H1 (cell line): ENCODE measurements around the gene HOXA6. TPM values are rescaled to one million over a fixed set of nuclear protein-coding genes. Genes with fewer than 3 reads are reported as not detected.

ENCODE experiments used
- CTCF ChIA-PET: fragments of 300-600 bp; sonication (Branson Sonifier 250); formaldehyde crosslinking; loops from one replicate; lab custom pipeline; 2021; ENCODE audit not compliant: partially characterized antibody; lab: Charles Lee
- POLR2A ChIA-PET: fragments of 300-600 bp; sonication (Branson Sonifier 250); formaldehyde crosslinking; loops from one replicate; lab custom pipeline; 2021; ENCODE audit warnings: inconsistent platforms; ENCODE audit not compliant: partially characterized antibody; lab: Charles Lee
- DNase-seq, 2 experiments: peaks; one replicate each; pipeline versions ENCODE4 v3.0.0 to v3.0.0-alpha.2; 2010 to 2022; ENCODE audit warnings: low spot score in 2 of 2, low read depth in 1 of 2, mixed read lengths in 1 of 2
- FAIRE-seq: peaks from 2 replicates; lab custom pipeline; 2011; peaks lifted over from hg19 to GRCh38; lab: Jason Lieb, UNC
- H2AFZ ChIP-seq: 2 replicates; pipeline ENCODE4 v1.8.1; 2012; ENCODE audit warnings: low read length, inconsistent platforms
- H2AK5ac ChIP-seq: 2 replicates; pipeline ENCODE4 v1.6.1; 2013; ENCODE audit warnings: low read depth, low read length
- H2BK120ac ChIP-seq: replicated peaks from 2 replicates; pipeline ENCODE3; 2013; ENCODE audit warnings: low read depth, low read length, inconsistent platforms
- H2BK12ac ChIP-seq: 2 replicates; pipeline ENCODE4 v1.6.1; 2013; ENCODE audit warnings: low read depth, low read length
- H2BK15ac ChIP-seq: 2 replicates; pipeline ENCODE4 v1.6.1; 2013; ENCODE audit warnings: low read length
- H2BK20ac ChIP-seq: 2 replicates; pipeline ENCODE4 v1.6.1; 2013; ENCODE audit warnings: low read length
- H2BK5ac ChIP-seq: 2 replicates; pipeline ENCODE4 v1.6.1; 2013; ENCODE audit warnings: low read depth, low read length
- H3K14ac ChIP-seq: 2 replicates; pipeline ENCODE4 v1.6.1; 2013; ENCODE audit warnings: inconsistent platforms; ENCODE audit not compliant: insufficient read length
- H3K18ac ChIP-seq: 2 replicates; pipeline ENCODE4 v1.6.1; 2013; ENCODE audit warnings: low read length; ENCODE audit errors: extremely low read depth
- H3K23ac ChIP-seq: 2 replicates; pipeline ENCODE4 v1.6.1; 2013; ENCODE audit warnings: inconsistent platforms; ENCODE audit not compliant: insufficient read length
- H3K23me2 ChIP-seq: 2 replicates; pipeline ENCODE4 v1.6.1; 2013; ENCODE audit warnings: low read depth, low read length
- H3K27ac ChIP-seq: 2 replicates; pipeline ENCODE4 v1.6.1; 2011; ENCODE audit warnings: low read depth, low read length, inconsistent platforms
- H3K27me3 ChIP-seq, 4 experiments: replicated peaks in 1 of 4; 1 replicate in 1 of 4; 2 replicates in 3 of 4; pipeline versions ENCODE4 v1.6.1 to v1.8.1; 2011 to 2013; ENCODE audit warnings: low read length in 3 of 4, mild to moderate bottlenecking in 3 of 4, inconsistent platforms in 2 of 4, mixed read lengths in 2 of 4, moderate library complexity in 1 of 4; ENCODE audit not compliant: control insufficient read depth in 3 of 4, insufficient read depth in 3 of 4; ENCODE audit errors: extremely low read depth in 1 of 4
- H3K36me3 ChIP-seq, 4 experiments: 2 replicates each; pipeline versions ENCODE4 v1.6.1 to v1.8.1; 2011 to 2013; ENCODE audit warnings: mild to moderate bottlenecking in 4 of 4, low read length in 3 of 4, moderate library complexity in 2 of 4, control low read depth in 1 of 4, inconsistent platforms in 1 of 4; ENCODE audit not compliant: insufficient read depth in 4 of 4, control insufficient read depth in 2 of 4
- H3K4ac ChIP-seq: replicated peaks from 2 replicates; pipeline ENCODE3; 2013; ENCODE audit warnings: low read length, low read depth, mixed read lengths, inconsistent platforms; ENCODE audit not compliant: insufficient read length
- H3K4me1 ChIP-seq, 4 experiments: replicated peaks in 1 of 4; 1 replicate in 1 of 4; 2 replicates in 3 of 4; pipeline versions ENCODE4 v1.6.1 to v1.8.1; 2011 to 2013; ENCODE audit warnings: low read length in 3 of 4, inconsistent platforms in 2 of 4, mixed read lengths in 1 of 4; ENCODE audit not compliant: insufficient read depth in 4 of 4, control insufficient read depth in 3 of 4
- H3K4me2 ChIP-seq, 2 experiments: 2 replicates each; pipeline versions ENCODE4 v1.6.1 to v1.8.1; 2011 to 2013; ENCODE audit warnings: low read depth in 2 of 2, low read length in 2 of 2, control low read depth in 1 of 2, inconsistent platforms in 1 of 2, mild to moderate bottlenecking in 1 of 2; ENCODE audit not compliant: insufficient read depth in 1 of 2
- H3K4me3 ChIP-seq, 4 experiments: fragments of 200-600, 300-600 bp in 1 of 4; sonication (generic), shearing (Covaris generic), sonication (Bioruptor Twin) in 1 of 4; 2 replicates each; pipeline versions ENCODE4 v1.5.1 to v1.8.1; 2011 to 2016; ENCODE audit warnings: low read length in 4 of 4, low read depth in 3 of 4, control low read depth in 2 of 4, inconsistent platforms in 2 of 4, mild to moderate bottlenecking in 2 of 4, mixed read lengths in 1 of 4, moderate library complexity in 1 of 4; ENCODE audit not compliant: insufficient read depth in 2 of 4; ENCODE audit errors: extremely low read depth in 1 of 4
- H3K56ac ChIP-seq: replicated peaks from 2 replicates; pipeline ENCODE3; 2013; ENCODE audit warnings: low read depth, mild to moderate bottlenecking, mixed read lengths, low read length, inconsistent platforms; ENCODE audit not compliant: insufficient read length
- H3K79me1 ChIP-seq: 2 replicates; pipeline ENCODE4 v1.6.1; 2013; ENCODE audit warnings: low read depth, low read length, control low read depth
- H3K79me2 ChIP-seq, 2 experiments: 2 replicates each; pipeline versions ENCODE4 v1.6.1 to v1.8.1; 2012 to 2013; ENCODE audit warnings: low read length in 2 of 2, mild to moderate bottlenecking in 2 of 2, inconsistent platforms in 1 of 2; ENCODE audit not compliant: insufficient read depth in 2 of 2, control insufficient read depth in 1 of 2
- H3K9ac ChIP-seq, 4 experiments: replicated peaks in 1 of 4; 1 replicate in 1 of 4; 2 replicates in 3 of 4; pipeline versions ENCODE4 v1.6.1 to v1.8.1; 2011 to 2013; ENCODE audit warnings: low read depth in 3 of 4, low read length in 3 of 4, control low read depth in 2 of 4, mild to moderate bottlenecking in 2 of 4, moderate library complexity in 2 of 4, inconsistent platforms in 1 of 4; ENCODE audit errors: extremely low read depth in 1 of 4
- H3K9me3 ChIP-seq, 2 experiments: 2 replicates each; pipeline versions ENCODE4 v1.6.1 to v1.8.1; 2012 to 2013; ENCODE audit warnings: mild to moderate bottlenecking in 2 of 2, moderate library complexity in 2 of 2, control low read depth in 1 of 2, inconsistent platforms in 1 of 2, low read depth in 1 of 2, low read length in 1 of 2, mixed read lengths in 1 of 2; ENCODE audit not compliant: insufficient read depth in 2 of 2
- H4K20me1 ChIP-seq, 2 experiments: replicated peaks in 1 of 2; 2 replicates each; pipeline versions ENCODE3 to v1.8.1; 2011 to 2013; ENCODE audit warnings: inconsistent platforms in 2 of 2, low read length in 2 of 2, mild to moderate bottlenecking in 1 of 2; ENCODE audit not compliant: insufficient read depth in 2 of 2, control insufficient read depth in 1 of 2
- H4K5ac ChIP-seq: 2 replicates; pipeline ENCODE4 v1.6.1; 2013; ENCODE audit warnings: low read length, low read depth, mixed read lengths, inconsistent platforms; ENCODE audit not compliant: insufficient read length
- H4K8ac ChIP-seq: 2 replicates; pipeline ENCODE4 v1.8.0; 2013; ENCODE audit warnings: mild to moderate bottlenecking, moderate library complexity, low read length, inconsistent platforms; ENCODE audit not compliant: insufficient read depth; ENCODE audit errors: extremely low read depth
- H4K91ac ChIP-seq: replicated peaks from 2 replicates; pipeline ENCODE3; 2013; ENCODE audit warnings: low read length, mixed read lengths, inconsistent platforms; ENCODE audit not compliant: insufficient read length
- GABPA ChIP-seq: IDR thresholded peaks from 2 replicates; pipeline ENCODE4 v1.6.1; 2011; ENCODE audit warnings: mild to moderate bottlenecking, low read length, moderate library complexity, borderline replicate concordance; ENCODE audit not compliant: insufficient read depth
- NANOG ChIP-seq: IDR thresholded peaks from 2 replicates; pipeline ENCODE4 v1.6.1; 2011; ENCODE audit warnings: low read length, low read depth, mild to moderate bottlenecking, inconsistent platforms; ENCODE audit not compliant: insufficient read depth, poor library complexity, severe bottlenecking
- PHF8 ChIP-seq: fragments of 200-600 bp; sonication (generic); conservative IDR thresholded peaks from 2 replicates; pipeline ENCODE4 v1.7.1; 2012; ENCODE audit warnings: low read depth, mild to moderate bottlenecking, inconsistent platforms, low read length, moderate library complexity
- POU5F1 ChIP-seq: IDR thresholded peaks from 2 replicates; pipeline ENCODE4 v1.6.1; 2011; ENCODE audit warnings: low read depth, mild to moderate bottlenecking, low read length, moderate library complexity
- SUZ12 ChIP-seq: fragments of 200-600 bp; sonication (generic); IDR thresholded peaks from 2 replicates; pipeline ENCODE4 v1.6.1; 2012; ENCODE audit warnings: mild to moderate bottlenecking, inconsistent platforms, low read length, moderate library complexity, mixed read lengths
- USF2 ChIP-seq: IDR thresholded peaks from 2 replicates; pipeline ENCODE4 v1.6.1; 2011; ENCODE audit warnings: low read length, improper control_type of control experiment
- WGBS, 2 experiments: shearing (Covaris generic) in 1 of 2; methylation state at CpG; one replicate each; pipeline versions ENCODE4 v1.1.6 to v1.1.7; 2013 to 2015; ENCODE audit warnings: low lambda C conversion rate in 2 of 2, mixed read lengths in 2 of 2, inconsistent platforms in 1 of 2, low coverage in 1 of 2, missing lambda C conversion rate in 1 of 2; ENCODE audit not compliant: insufficient replicate concordance in 2 of 2, insufficient coverage in 1 of 2, insufficient read length in 1 of 2; ENCODE audit errors: extremely low coverage in 1 of 2, missing lambda C conversion rate in 1 of 2; 5-methylcytosine and 5-hydroxymethylcytosine counted together
- polyA plus RNA-seq, 7 experiments: library from polyadenylated mRNA; depleted of rRNA in 3 of 7; stranded (reverse) in 5 of 7; unstranded in 2 of 7; fragments of >200 nt in 5 of 7; fragments of 200-250 nt in 2 of 7; gene quantifications; 1 replicate in 5 of 7; 2 replicates in 1 of 7; 4 replicates in 1 of 7; pipeline versions ENCODE4 v1.2.1 to v1.2.3, GENCODE V29; 2011 to 2013; ENCODE audit warnings: missing spikeins in 2 of 7, mixed read lengths in 2 of 7
- total RNA-seq: library from RNA; stranded (reverse); fragmentation: NEBNext Ultra II Directional; extraction: Animal tissue kit (Norgen Biotek cat#: 25700); gene quantifications from 2 replicates; pipeline ENCODE4 v1.2.1, GENCODE V29; 2021

HOXA6 gene
- total and polyA plus RNA-seq, 2 of the 8 experiments (the other 6 are each of a cell fraction or from before 2014, with no cell fraction given): not detected

- Histone ChIP-seq H4K91ac (no peak overlapping the region), H2AFZ (no peak overlapping the region), H3K23ac (no peak overlapping the region), H2AK5ac (no peak overlapping the region), H4K5ac (no peak overlapping the region), H2BK12ac (no peak overlapping the region), H2BK15ac (no peak overlapping the region), H3K9ac (no peak overlapping the region), H3K4me3 (no peak overlapping the region), H3K14ac (no peak overlapping the region), H2BK20ac (no peak overlapping the region), H3K56ac (no peak overlapping the region), H3K27ac (no peak overlapping the region), H2BK5ac (no peak overlapping the region), H3K18ac (no peak overlapping the region), H4K20me1 (peaks cover 20 to 30% of the 10 kb centered on the region in 2 experiments), H3K79me1 (no peaks in the 10 kb centered on the region), H3K27me3 (peaks cover 99 to 100% (median 100%) of the 10 kb centered on the region in 4 experiments), H3K79me2 (no peaks in the 10 kb centered on the region), H3K4ac (no peak overlapping the region), H3K9me3 (peaks cover 0 to 4% of the 10 kb centered on the region in 2 experiments; a peak in 1 of 4 replicates), H2BK120ac (no peak overlapping the region), H3K4me1 (peaks cover 0 to 3% (median under 1%) of the 10 kb centered on the region in 4 experiments; a peak in 3 of 7 replicates), H3K4me2 (no peak overlapping the region), H4K8ac (no peak overlapping the region), H3K36me3 (peaks cover 0 to 8% (median 0%) of the 10 kb centered on the region in 4 experiments; a peak in 1 of 8 replicates), H3K23me2 (peaks cover 2% of the 10 kb centered on the region; the same call in 1 of the 2 replicates)
- TF ChIP-seq NANOG: no peak
- TF ChIP-seq PHF8: no peak
- TF ChIP-seq POU5F1: no peak
- no peak for TF ChIP-seq USF2
- TF ChIP-seq SUZ12: no peak
- no peak for TF ChIP-seq GABPA
- WGBS, 2 experiments: 26% methylated on average over 5 of the region's 5 CpGs; no CpG with 5 or more reads in 1 of the 2 experiments
- ChIA-PET POLR2A (no interaction called here), CTCF (interaction anchor here (1.0 kb wide), 1 partner anchor 18 kb away, joined by 3 read pairs; no protein-coding TSS in a partner anchor)
- FAIRE-seq (no peak), DNase-seq (no peak)
These were observed 21.6 kb downstream of the HOXA6 start for GRCh38 chr7:27125986-27126394.
